HL-60 (cell line): ENCODE results near the gene IDH2.

Experiments
- GABPA ChIP-seq: IDR thresholded peaks from 2 replicates; pipeline ENCODE4 v1.6.1; 2012; ENCODE audit warnings: low read depth
- POLR2AphosphoS5 ChIP-seq: IDR thresholded peaks from 2 replicates; pipeline ENCODE4 v1.6.1; 2012; ENCODE audit warnings: low read depth
- REST ChIP-seq: IDR thresholded peaks from 2 replicates; pipeline ENCODE4 v1.6.1; 2012; ENCODE audit warnings: low read depth; ENCODE audit not compliant: insufficient replicate concordance
- TF ChIP-seq, protein P1 (sequence below): IDR thresholded peaks from one replicate; pipeline ENCODE4 v1.5.1; 2011; ENCODE audit warnings: low read length, control low read depth, inconsistent platforms; ENCODE audit not compliant: insufficient read depth

- TF ChIP-seq, protein P1, sequence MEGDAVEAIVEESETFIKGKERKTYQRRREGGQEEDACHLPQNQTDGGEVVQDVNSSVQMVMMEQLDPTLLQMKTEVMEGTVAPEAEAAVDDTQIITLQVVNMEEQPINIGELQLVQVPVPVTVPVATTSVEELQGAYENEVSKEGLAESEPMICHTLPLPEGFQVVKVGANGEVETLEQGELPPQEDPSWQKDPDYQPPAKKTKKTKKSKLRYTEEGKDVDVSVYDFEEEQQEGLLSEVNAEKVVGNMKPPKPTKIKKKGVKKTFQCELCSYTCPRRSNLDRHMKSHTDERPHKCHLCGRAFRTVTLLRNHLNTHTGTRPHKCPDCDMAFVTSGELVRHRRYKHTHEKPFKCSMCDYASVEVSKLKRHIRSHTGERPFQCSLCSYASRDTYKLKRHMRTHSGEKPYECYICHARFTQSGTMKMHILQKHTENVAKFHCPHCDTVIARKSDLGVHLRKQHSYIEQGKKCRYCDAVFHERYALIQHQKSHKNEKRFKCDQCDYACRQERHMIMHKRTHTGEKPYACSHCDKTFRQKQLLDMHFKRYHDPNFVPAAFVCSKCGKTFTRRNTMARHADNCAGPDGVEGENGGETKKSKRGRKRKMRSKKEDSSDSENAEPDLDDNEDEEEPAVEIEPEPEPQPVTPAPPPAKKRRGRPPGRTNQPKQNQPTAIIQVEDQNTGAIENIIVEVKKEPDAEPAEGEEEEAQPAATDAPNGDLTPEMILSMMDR, result no peak
- TF ChIP-seq REST (no peak), GABPA (no peak), POLR2AphosphoS5 (no peak)
Observed at GRCh38 chr15:90037961-90038631, 64.2 kb downstream of the IDH2 start.
